MM.1S (cell line): Measurements from ENCODE around the gene NAMPT.

ENCODE experiments used
- EZH2 ChIP-seq: fragments of 300-600 bp; sonication (generic); optimal IDR thresholded peaks from 2 replicates; pipeline ENCODE3; 2017; ENCODE audit warnings: low read depth, mild to moderate bottlenecking, antibody characterized with exemption, low read length, mixed read lengths
- EZH2phosphoT487 ChIP-seq: fragments of 300-600 bp; sonication (generic); IDR thresholded peaks from 2 replicates; pipeline ENCODE4 v1.6.1; 2018; ENCODE audit warnings: antibody characterized with exemption, low read length
- TF ChIP-seq, protein P1 (sequence below): fragments of 300-600 bp; sonication (generic); IDR thresholded peaks from 2 replicates; pipeline ENCODE4 v1.5.1; 2016; ENCODE audit warnings: antibody characterized with exemption, low read length, mixed read lengths

DNA sequence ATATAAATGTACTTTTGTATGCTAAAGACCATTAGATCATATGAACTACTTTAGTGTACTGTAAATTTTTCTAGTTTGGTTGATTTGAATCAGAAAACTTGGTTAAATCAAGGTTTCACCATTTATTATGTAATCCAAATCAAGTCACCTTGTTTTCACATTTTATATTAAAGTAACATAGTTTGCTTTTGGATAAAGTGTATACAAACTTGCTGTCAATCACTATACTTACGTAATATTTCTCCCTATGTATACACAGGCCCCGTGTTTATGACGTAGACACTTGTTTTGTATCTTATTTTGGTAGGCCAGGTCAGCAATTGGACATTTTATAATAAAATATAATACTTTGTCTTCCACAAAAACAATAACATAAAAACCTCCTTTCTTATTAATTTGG lies 32.2 kb downstream of the NAMPT start:
- TF ChIP-seq, protein P1, sequence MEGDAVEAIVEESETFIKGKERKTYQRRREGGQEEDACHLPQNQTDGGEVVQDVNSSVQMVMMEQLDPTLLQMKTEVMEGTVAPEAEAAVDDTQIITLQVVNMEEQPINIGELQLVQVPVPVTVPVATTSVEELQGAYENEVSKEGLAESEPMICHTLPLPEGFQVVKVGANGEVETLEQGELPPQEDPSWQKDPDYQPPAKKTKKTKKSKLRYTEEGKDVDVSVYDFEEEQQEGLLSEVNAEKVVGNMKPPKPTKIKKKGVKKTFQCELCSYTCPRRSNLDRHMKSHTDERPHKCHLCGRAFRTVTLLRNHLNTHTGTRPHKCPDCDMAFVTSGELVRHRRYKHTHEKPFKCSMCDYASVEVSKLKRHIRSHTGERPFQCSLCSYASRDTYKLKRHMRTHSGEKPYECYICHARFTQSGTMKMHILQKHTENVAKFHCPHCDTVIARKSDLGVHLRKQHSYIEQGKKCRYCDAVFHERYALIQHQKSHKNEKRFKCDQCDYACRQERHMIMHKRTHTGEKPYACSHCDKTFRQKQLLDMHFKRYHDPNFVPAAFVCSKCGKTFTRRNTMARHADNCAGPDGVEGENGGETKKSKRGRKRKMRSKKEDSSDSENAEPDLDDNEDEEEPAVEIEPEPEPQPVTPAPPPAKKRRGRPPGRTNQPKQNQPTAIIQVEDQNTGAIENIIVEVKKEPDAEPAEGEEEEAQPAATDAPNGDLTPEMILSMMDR = no peak
- TF ChIP-seq EZH2phosphoT487 = no peak
- TF ChIP-seq EZH2 = no peak
